DND-41 (cell line): ENCODE results near the gene MAPK14.

Experiments used
- EZH2 ChIP-seq: IDR thresholded peaks from 3 replicates; pipeline ENCODE4 v1.6.1; 2012; ENCODE audit warnings: borderline replicate concordance, low read depth, mild to moderate bottlenecking, moderate library complexity, low read length, inconsistent platforms; ENCODE audit not compliant: severe bottlenecking
- TF ChIP-seq, protein P1 (sequence below): IDR thresholded peaks from 2 replicates; pipeline ENCODE4 v1.5.1; 2012; ENCODE audit warnings: borderline replicate concordance, low read length, moderate library complexity, mild to moderate bottlenecking; ENCODE audit not compliant: poor library complexity, severe bottlenecking; ENCODE audit errors: extremely low read depth

GRCh38 chr6:36135053-36135731, 107.6 kb downstream of the MAPK14 start:
- TF ChIP-seq, protein P1, sequence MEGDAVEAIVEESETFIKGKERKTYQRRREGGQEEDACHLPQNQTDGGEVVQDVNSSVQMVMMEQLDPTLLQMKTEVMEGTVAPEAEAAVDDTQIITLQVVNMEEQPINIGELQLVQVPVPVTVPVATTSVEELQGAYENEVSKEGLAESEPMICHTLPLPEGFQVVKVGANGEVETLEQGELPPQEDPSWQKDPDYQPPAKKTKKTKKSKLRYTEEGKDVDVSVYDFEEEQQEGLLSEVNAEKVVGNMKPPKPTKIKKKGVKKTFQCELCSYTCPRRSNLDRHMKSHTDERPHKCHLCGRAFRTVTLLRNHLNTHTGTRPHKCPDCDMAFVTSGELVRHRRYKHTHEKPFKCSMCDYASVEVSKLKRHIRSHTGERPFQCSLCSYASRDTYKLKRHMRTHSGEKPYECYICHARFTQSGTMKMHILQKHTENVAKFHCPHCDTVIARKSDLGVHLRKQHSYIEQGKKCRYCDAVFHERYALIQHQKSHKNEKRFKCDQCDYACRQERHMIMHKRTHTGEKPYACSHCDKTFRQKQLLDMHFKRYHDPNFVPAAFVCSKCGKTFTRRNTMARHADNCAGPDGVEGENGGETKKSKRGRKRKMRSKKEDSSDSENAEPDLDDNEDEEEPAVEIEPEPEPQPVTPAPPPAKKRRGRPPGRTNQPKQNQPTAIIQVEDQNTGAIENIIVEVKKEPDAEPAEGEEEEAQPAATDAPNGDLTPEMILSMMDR: no peak
- TF ChIP-seq EZH2: no peak
